Middle frontal gyrus (tissue), 1 donor: ENCODE data around the gene TAF6.

Experiments used
- DNase-seq: peaks from one replicate; pipeline ENCODE4 v3.0.0-alpha.2; 2015; ENCODE audit warnings: low spot score; ENCODE audit errors: extremely low spot score

The TAF6 gene

GRCh38 chr7:100124301-100125230 lies 5.4 kb upstream of the TAF6 start:
- no peak for DNase-seq

- no peak for DNase-seq
Measured at GRCh38 chr7:100122568-100122967, 3.4 kb upstream of the TAF6 start.

GRCh38 chr7:100122067-100122466 lies 2.9 kb upstream of the TAF6 start:
- DNase-seq = no peak

GRCh38 chr7:100120733-100121036 lies 1.5 kb upstream of the TAF6 start:
- DNase-seq = no peak

- DNase-seq = peak; percentile 54
Measured at GRCh38 chr7:100119970-100120732, 993 bp upstream of the TAF6 start.

GRCh38 chr7:100118388-100119071 lies 628 bp downstream of the TAF6 start:
- DNase-seq = no peak

- DNase-seq = no peak
Measured at GRCh38 chr7:100115026-100115425, 4.1 kb downstream of the TAF6 start.

- DNase-seq = no peak
Measured at GRCh38 chr7:100111914-100112313, 7.2 kb downstream of the TAF6 start.

GRCh38 chr7:100111156-100111555 lies 8.0 kb downstream of the TAF6 start:
- DNase-seq = no peak

- no peak for DNase-seq
Measured at GRCh38 chr7:100109521-100110163, 9.5 kb downstream of the TAF6 start.

GRCh38 chr7:100107890-100108289 lies 11.3 kb downstream of the TAF6 start:
- DNase-seq = no peak

GRCh38 chr7:100107125-100107737 lies 11.9 kb downstream of the TAF6 start:
- DNase-seq = no peak

GRCh38 chr7:100106633-100107032 lies 12.5 kb downstream of the TAF6 start:
- DNase-seq = no peak

GRCh38 chr7:100105534-100105933 lies 13.6 kb downstream of the TAF6 start:
- no peak for DNase-seq

- DNase-seq = no peak
Measured at GRCh38 chr7:100102950-100103840, 16.0 kb downstream of the TAF6 start.

GRCh38 chr7:100101016-100101862 lies 17.9 kb downstream of the TAF6 start, which contains the start of the genes AP4M1 and MCM7:
TSS of gene AP4M1 (plus strand) at chr7:100101643. CDS start at chr7:100101715, 72 bp downstream.
TSS of gene MCM7 (minus strand) at chr7:100101397. CDS start at chr7:100101294, 103 bp downstream.
- peak; percentile 99 for DNase-seq

GRCh38 chr7:100100420-100101015 lies 18.6 kb downstream of the TAF6 start:
- DNase-seq = peak; percentile 93

- no peak for DNase-seq
Measured at GRCh38 chr7:100099452-100099851, 19.7 kb downstream of the TAF6 start.
